GM21619 (cell line): Measurements from ENCODE around the gene SCRT2.

Source experiments
- ATAC-seq: cut with Tn5 transposase; IDR thresholded peaks from one replicate; pipeline ENCODE4 v1.9.1; 2021; ENCODE audit not compliant: unreplicated experiment

Gene SCRT2

DNA sequence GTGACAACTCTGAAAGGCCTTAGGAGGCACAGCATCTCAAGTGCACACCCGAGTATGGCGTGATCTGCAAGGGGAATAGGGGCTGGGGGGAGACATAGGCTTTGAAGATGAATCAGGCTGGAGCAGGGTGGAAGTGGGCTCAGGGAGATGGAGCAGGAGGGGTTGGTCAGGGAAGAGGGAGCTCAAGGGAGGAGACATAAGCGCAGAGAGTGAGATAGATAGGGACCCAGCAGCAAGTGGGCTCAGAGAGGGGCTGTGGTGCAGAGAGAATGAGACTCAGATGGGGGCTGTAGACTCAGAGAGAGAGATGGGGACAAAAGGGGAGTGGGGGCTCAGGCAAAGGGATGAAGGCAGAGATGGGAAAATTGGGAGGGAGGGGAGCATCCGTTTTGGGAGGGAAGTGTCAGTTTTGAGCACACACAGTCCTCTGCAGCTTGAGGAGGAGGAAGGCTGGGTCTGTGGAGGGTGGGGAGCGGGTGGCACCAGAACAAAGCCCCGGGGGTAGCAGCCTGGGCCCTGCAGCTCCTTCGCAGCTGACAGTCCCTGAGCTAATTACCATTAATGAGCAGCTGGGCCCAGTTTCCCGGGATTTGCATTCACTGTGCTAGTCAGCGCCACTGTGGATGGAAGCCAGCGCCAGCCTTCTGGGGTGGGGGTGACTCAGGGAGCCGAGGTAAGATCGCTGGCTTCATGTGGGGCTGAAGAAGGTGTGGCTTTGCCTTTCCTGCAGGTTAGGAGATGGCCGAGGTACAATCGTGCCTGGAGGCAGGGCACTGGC is 41.3 kb downstream of the SCRT2 start:
- no peak for ATAC-seq

DNA sequence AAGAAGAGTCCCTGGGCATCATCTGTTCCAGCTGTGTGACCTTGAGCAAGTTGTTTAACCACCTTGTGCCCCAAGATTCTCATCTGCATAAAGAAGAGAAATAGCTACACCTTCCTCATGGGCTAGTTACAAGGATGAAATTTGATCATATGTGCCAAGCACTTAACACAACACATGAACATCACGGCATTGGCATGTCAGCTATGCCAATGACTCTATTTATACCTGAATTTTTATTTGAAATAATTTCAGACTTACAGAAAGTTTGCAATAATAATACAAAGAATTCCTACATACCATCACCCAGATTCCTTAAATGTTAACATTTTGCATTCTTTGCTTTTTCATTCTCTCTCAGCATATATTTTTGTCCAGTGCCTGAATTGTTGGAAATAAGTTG is 44.5 kb downstream of the SCRT2 start:
- ATAC-seq: no peak

DNA sequence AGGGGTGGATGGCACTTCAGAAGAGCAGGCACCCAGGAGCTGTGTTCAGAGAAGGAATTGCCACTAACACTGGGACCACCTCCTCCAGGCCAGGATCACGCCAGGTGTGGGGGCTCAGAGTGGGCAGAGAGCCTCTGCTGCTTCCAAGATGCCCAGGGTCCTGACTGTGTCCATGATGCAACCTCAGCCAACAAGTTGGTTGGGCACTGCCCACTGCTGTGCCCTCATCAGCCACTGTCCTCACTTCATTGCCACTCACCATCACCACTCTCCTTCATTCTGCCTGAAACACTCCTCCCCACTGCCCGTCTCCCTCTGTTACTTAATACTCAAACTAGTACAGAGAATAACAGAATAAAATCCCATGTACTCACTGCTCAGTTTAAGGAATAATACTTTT is 49.0 kb downstream of the SCRT2 start:
- no peak for ATAC-seq

DNA sequence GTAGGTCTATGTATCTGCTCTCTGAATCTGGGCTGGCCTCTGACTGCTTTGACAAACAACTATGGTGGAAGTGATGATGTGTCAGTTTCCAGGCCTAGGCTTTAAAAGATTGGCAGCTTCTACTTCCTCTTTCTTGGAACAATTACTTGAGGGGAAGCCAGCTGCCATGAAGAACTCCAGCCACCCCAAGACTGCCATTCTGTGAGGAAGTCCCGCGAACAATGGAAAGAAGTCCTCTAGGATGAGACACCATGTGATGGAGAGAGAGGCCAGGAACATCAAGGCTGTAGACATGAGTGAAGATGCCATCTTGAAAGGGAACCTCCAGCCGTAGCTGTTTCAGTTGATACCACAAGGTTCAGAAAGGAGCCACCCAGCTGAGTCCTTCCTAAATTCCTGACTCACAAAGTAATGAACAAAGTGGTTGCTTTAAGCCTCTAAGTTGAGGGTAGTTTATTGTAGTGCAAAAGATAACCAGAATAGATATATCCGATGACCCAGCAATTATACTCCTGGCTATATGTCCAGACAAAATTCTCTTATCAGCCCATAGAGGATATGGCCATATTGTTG is 50.2 kb downstream of the SCRT2 start:
- no peak for ATAC-seq

DNA sequence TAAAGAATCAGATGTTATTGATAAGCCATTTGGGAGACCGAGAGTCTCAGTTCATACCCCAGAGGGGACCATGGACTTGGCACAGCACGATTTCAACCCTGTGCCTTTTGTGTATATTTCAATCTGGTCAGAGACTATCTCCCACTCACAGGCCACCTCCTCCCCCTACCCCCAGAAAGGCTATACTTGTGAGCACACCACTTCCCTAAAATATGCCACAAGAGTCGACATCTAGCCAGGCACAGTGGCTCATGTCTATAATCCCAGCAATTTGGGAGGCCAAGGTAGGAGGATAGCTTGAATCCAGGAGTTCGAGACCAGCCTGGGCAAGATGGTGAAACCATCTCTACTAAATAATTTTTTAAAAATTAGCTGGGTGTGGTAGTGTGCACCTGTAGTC is 51.9 kb downstream of the SCRT2 start:
- ATAC-seq: no peak

DNA sequence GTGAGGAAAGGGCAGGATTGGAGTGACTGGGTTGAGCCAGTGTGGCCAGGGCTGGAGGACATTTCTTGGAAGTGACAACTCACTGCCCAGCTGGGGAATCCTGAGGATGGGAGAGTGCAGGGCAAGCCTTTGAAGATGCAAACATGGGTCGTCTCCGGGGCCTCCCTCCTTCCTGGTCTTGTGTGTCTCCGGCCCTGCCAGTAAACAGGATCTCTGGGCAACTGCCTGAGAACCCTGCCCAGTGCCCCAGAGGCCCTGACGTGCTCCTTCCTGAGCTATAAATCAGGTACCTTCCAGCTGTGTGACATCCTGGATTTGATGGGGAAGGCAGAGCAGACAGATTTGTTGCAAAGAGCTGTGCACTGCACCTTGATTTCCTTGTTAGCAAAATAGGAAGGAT is 52.6 kb downstream of the SCRT2 start:
- no peak for ATAC-seq

DNA sequence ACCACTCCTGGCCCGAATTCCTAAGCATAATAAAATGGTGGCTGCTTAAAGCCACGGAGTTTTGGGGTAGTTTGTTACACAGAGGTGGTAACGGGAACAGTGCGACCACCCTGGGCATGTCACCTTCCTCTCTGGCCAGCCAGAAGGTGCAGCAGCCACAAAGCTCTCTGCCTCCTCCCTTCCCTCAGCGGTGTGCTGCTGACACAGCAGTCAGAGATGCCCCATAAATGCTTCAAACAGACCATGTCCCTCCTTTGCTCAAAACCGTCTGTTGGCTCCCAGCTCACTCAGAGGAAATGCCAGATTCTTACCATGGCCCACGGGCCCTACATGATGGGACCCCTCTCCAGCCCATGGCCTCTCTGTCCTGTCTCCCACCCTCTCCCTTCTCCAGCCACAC is 53.4 kb downstream of the SCRT2 start:
- ATAC-seq: no peak

DNA sequence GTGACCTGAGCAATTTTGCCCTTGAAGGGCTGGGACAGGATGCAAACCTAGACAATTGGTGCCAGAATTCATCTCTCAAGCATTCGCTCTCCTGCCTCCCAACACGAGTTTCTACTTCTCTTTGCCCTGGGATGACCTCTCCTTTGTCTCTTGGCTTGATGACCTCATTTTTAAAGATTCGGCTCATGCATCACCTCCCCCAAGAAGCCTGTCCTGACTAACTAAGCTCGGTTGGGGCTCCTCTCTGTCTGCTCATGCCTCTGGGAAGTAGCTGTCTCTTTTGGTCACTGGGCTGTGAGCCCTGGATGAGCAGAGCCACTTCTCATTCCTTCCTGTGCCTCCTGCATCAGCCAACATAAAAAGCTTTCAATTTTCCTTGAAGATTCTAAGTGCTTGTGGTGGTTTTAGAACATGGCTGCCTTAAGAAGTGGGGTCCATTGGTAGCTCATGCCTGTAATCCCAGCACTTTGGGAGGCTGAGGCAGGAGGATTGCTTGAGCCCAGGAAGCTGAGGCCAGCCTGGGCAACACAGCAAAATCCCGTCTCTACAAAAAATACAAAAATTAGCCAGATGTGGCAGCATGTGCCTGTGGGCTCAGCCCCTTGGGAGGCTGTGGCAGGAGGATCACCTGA is 54.4 kb downstream of the SCRT2 start:
- no peak for ATAC-seq

DNA sequence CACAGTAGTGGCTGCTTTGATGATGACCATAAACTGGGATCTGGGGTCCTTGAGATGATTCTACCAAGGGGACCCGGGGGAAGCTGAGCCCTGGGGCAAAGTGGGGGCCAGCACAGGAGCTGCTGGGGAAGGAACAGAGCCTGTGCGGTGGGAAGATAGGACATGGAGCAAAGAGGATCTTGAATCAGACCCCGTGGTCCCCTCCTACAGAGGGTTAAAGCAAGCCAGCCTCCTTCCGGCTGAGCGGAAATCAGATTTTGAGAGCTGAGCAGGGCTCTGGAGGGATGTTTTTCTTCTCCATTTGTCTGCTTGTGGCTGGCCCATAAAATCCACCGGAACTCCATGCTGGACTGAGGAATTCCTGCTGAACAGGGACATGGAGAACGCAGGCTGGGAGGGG is 55.4 kb downstream of the SCRT2 start:
- no peak for ATAC-seq

DNA sequence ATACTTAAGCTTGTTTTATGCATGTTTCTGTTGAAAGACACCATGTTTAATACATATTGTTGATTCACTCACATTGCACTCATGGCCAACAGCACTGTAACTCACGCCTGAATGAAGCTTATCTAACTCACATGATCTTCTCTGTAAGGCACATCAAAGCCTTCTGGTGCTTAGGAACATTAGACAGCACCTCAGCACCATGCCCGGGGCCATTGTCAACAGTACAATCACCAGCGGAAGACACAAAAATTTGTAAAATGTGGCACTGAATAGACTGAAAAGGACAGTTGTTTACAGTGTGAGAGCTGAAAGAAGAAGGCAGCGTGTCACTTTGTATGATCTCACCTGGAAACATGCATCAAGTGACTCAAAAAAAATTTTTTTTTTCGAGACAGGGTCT is 56.6 kb downstream of the SCRT2 start:
- no peak for ATAC-seq

DNA sequence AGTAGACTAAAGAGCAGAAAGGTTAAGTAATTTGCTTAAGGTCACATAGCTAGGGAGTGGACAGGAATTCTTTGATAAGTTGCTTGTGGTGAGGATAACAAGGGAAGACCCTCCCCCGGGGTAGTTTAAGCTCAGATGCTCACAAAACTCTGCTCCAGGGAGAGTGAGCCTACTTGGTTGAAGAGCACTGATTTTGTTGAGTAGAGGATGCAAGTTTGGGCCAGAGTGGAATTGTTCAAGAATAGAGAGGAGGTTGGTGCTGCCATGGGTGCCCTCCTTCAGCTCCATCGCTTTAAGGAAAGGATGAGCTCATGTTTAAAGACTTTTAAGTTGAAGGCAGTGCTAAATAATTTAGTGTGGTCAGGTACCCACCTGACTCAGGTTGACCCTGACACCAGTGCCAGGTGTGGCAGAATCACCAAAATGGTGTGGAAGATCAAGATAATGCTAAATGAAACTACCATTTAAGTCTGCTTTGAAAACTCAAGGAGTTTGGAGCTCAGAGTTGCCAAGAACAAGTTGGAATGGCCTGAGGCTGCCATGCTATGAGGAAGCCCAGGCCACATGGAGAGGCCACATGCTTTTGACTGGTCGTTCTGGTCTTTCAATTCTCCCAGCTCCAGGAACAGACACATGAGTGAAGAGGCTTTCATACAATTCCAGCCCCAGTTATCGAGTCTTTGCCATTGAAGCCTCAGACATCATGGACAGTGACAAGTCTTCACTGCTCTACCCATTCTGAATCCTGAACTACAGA is 57.5 kb downstream of the SCRT2 start:
- ATAC-seq: no peak

DNA sequence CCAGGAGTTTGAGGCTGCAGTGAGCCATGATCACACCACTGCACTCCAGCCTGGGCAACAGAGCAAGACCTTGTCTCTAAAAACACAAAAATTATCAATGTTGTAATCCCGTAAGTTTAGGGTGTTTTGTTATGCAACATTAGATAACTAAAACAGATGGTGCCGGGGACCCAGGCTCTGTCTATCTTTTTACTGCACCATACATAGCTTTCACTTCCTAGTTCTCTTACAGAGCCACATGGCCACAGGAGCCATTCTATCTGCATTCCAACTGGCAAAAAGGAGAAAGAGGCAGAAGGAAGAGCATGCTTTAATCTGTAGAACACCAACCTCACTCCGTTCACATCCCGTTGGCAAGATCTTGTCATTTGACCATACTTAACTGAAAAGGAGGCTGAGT is 60.1 kb downstream of the SCRT2 start:
- no peak for ATAC-seq

DNA sequence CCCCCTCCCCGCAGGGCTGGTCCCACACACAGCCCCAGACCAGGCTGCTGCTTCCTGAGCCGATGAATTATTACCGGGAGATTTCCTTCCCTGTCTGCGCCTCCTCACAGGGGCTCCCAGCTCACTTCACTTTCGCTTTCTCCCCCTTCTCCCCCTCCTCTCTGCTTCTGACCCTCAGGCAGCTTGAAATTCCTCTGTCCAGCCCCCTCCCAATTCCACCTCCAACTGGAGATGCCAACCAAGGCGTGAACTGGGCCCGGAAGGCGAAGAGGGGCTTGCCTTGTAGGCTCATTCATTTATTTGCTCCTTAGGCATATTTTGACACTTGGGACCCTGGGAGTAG is 63.8 kb downstream of the SCRT2 start:
- no peak for ATAC-seq
